Measurements from ENCODE around the gene UBA52.
A peak's percentile ranks its signal among the peaks of the same experiment; 100 is the strongest.

Gene UBA52

GRCh38 chr19:18541258-18541991 lies 30.2 kb upstream of the UBA52 start:
- DNase-seq (ENCODE audit: low spot score) = peak; percentile 6
- no peak for TF ChIP-seq CTCF (IDR thresholded peaks at IDR 0.05; ENCODE audit: extremely low read depth, missing control alignments)

- no peak for DNase-seq (ENCODE audit: low spot score)
- TF ChIP-seq CTCF (IDR thresholded peaks at IDR 0.05; ENCODE audit: extremely low read depth, missing control alignments) = no peak
Measured at GRCh38 chr19:18541992-18542940, 29.4 kb upstream of the UBA52 start.

DNA sequence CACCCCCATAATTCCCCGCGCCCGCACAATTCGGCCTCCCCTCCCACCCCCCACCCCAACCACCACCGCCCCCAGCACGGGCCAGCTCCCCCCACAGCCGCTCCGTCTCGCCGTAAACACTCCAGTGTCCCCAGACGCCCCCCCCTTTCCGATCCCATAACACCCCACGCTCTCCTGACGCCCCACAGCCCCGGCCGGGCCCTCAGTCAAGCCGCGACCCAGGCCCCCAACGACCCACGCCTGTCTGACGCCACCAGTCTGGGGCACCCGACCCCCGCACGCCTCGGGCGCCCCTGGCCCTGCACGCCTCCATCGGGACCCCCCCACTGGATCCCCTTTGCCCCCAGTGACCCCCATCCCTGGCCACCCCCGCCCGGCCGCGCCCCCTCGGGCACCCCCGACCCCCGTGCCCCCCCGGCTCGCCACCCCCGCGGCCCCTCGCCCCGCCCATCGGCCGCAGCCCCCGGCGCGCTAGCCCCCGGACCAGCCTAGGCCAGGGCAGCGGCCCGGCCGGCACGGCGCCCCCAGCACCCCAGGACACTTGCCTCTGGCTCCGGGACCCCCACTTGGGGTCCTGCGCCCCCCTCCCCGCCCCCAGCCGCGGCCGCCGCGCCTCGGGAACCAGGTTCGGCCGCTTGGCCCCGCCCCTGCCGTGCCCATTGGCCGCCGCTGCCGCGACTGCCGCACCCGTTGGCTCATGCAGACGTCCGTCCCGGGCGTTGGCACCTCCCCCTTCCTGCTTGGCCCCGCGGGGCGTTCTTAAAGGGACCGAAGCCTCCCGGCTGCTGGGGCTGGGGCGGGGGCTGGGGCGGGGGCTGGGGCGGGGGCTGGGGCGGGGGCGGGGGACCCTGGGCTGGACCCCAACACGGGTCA lies 28.5 kb upstream of the UBA52 start, which contains the start of gene FKBP8:
Gene FKBP8, minus strand, starts transcription at position 633 of the 873 bp plus-strand sequence. CDS start 1,603 bp downstream, outside the sequence.
- peak; percentile 99 for DNase-seq (ENCODE audit: low spot score)

GRCh38 chr19:18543814-18544475 lies 27.7 kb upstream of the UBA52 start:
- DNase-seq (ENCODE audit: low spot score) = peak; percentile 90
- peak; percentile 7 for TF ChIP-seq CTCF (IDR thresholded peaks at IDR 0.05; ENCODE audit: extremely low read depth, missing control alignments)

More for the DNA sequence above, 28.5 kb upstream of the UBA52 start, which contains the start of gene FKBP8:
- TF ChIP-seq CTCF (IDR thresholded peaks at IDR 0.05; ENCODE audit: extremely low read depth, missing control alignments) = no peak

- DNase-seq (ENCODE audit: low spot score) = no peak
- no peak for TF ChIP-seq CTCF (IDR thresholded peaks at IDR 0.05; ENCODE audit: extremely low read depth, missing control alignments)
Measured at GRCh38 chr19:18551631-18552030, 20.0 kb upstream of the UBA52 start.

- TF ChIP-seq CTCF (IDR thresholded peaks at IDR 0.05; ENCODE audit: extremely low read depth, missing control alignments) = no peak
- peak; percentile 98 for DNase-seq (ENCODE audit: low spot score)
Measured at GRCh38 chr19:18557411-18558201, 14.1 kb upstream of the UBA52 start, which contains the start of gene KXD1. Gene KXD1, plus strand, starts transcription at chr19:18557870. Its CDS starts 4,187 bp downstream, at chr19:18562057.

Data from GM20000 (cell line).